Umbilical cord (tissue), 2 donors: ENCODE results near the gene CHDH. TPM values are rescaled to one million over a fixed set of nuclear protein-coding genes. Genes with fewer than 3 reads are reported as not detected.

ENCODE experiments used
- DNase-seq: peaks from one replicate; pipeline ENCODE4 v3.0.0-alpha.2; 2015; ENCODE audit warnings: low spot score
- total RNA-seq: library from RNA; depleted of rRNA; stranded (reverse); fragments of >200 nt; gene quantifications from one replicate; pipeline ENCODE4 v1.2.3, GENCODE V29; 2014; ENCODE audit warnings: low replicate concordance; ENCODE audit not compliant: insufficient read depth

Gene CHDH, protein sequence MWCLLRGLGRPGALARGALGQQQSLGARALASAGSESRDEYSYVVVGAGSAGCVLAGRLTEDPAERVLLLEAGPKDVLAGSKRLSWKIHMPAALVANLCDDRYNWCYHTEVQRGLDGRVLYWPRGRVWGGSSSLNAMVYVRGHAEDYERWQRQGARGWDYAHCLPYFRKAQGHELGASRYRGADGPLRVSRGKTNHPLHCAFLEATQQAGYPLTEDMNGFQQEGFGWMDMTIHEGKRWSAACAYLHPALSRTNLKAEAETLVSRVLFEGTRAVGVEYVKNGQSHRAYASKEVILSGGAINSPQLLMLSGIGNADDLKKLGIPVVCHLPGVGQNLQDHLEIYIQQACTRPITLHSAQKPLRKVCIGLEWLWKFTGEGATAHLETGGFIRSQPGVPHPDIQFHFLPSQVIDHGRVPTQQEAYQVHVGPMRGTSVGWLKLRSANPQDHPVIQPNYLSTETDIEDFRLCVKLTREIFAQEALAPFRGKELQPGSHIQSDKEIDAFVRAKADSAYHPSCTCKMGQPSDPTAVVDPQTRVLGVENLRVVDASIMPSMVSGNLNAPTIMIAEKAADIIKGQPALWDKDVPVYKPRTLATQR
- total RNA-seq = 0.48 TPM

- peak; percentile 29 for DNase-seq
Measured at GRCh38 chr3:53846134-53846850, at the start of gene CHDH, which contains the start of gene IL17RB. TSS of gene CHDH (minus strand) at chr3:53846419. CDS start at chr3:53824008, 22,411 bp downstream. TSS of gene IL17RB (plus strand) at chr3:53846568. CDS start at chr3:53846589, 21 bp downstream.

DNA sequence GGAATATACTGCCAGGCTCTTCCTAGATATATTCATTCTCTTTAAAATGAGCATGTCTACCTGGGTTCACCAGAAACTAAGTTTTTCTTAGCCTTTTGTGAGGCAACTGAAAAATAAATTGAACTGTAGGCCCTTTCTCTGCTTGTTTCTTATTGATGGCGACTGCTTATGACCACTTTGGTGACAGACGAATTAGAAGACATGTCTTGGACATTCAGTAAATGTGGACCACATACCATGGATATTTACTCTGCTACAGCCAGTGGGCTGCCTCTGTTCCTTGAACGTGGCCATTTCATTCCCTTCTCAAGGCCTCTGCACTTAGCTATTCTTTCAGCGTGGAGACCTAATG, 46.0 kb upstream of the CHDH start:
- no peak for DNase-seq

DNA sequence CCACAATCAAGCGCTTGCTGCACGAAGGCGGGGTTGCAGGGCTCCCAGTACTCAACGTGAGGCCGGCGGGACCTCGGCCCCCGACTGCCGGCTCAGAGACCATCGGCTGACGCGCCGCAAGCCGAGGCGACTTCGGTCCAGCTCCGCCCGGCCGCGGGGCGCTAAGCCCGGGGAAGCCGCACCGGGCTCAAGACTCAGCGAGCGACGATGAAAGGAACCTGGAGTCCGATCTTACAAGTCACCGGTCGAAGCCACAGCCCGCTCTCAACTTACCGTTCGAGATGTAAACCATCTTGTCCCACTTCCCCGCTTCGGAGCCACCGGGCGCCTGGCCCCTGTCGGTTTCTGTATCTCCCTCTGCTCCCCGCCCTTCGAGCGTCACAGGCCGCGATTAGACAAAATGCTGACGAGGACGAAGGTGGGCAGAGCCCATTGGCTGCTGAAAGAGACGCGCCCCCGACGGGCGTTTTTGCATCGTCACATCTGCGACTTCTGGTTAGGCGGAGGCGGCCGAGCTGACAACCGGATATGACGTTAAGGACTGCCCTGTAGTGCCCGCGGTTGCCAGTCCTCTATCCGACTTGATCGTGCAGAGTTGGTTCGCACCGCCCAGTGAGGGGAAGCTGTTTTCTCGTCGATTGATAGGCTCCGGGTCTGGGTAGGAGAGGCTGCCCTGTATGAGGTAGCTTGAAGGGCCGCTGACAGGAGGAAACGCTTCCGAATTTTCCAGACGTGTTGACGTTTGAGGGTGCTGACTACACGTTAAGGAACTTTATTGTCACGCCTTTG, 45.5 kb upstream of the CHDH start, which contains the start of gene SELENOK:
TSS of gene SELENOK (minus strand) at position 363 of the 789 bp plus-strand sequence.
- peak; percentile 100 for DNase-seq

DNA sequence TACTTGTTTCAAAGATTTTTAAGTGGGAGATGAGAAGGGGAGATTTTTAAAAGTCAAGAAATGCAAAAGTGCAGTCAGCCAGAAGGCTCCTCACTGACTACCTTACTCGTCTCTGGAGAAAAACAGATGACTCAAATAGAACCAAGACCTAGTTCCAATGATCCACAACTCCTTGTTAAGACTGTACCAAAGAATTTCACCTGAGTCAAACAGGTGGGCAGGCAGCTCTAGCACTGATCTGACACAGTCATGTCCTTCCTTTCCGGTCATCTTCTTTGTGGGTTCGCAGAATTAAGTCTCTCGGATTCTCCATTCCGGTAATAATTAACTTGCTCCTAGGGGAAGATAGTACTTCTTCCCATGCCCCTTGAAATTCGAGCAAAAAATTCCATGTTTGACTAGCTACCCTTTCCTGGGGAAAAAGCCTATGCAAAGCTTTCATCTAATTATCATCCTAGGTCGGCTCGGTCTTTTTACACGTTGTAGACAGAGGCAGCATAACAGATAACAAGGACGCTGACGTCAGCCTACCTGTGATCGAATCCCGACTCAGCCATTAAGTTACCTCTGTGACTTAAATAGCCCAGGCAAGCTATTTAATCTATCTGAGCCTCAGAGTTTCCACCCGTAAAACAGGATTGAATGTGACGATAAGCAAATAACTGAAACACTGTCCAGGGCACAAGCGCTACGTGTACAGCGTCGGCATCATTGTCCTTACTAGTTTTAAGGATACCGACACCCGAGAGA, 44.7 kb upstream of the CHDH start:
- peak; percentile 30 for DNase-seq

GRCh38 chr3:53888232-53888631, 42.0 kb upstream of the CHDH start:
- DNase-seq = no peak

DNA sequence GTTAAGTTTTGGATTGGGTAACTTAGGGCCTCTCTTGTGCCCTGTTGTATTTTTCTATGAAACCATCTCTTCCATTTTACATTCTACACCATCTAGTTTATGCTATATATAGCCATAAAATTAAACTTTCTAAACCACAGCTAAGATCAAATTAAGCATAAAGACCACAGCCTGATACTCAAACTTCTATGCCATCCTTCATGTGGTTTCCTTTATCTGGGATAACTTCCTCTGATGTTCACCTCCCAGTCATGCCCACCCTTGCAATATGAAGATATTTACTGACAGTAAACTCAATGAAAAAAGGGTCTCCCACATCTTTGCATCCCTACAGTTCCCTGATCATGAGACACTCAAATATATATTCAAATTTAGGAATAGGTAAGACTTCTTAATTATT, 41.2 kb upstream of the CHDH start:
- no peak for DNase-seq

- no peak for DNase-seq
Measured at GRCh38 chr3:53885239-53885638, 39.0 kb upstream of the CHDH start.

GRCh38 chr3:53884623-53885022, 38.4 kb upstream of the CHDH start:
- no peak for DNase-seq

- no peak for DNase-seq
Measured at GRCh38 chr3:53883008-53883407, 36.8 kb upstream of the CHDH start.

GRCh38 chr3:53881691-53882593, 35.7 kb upstream of the CHDH start, which contains the start of gene ACTR8:
TSS of gene ACTR8 (minus strand) at chr3:53882152. CDS start at chr3:53882101, 51 bp downstream.
- DNase-seq = peak; percentile 93

DNA sequence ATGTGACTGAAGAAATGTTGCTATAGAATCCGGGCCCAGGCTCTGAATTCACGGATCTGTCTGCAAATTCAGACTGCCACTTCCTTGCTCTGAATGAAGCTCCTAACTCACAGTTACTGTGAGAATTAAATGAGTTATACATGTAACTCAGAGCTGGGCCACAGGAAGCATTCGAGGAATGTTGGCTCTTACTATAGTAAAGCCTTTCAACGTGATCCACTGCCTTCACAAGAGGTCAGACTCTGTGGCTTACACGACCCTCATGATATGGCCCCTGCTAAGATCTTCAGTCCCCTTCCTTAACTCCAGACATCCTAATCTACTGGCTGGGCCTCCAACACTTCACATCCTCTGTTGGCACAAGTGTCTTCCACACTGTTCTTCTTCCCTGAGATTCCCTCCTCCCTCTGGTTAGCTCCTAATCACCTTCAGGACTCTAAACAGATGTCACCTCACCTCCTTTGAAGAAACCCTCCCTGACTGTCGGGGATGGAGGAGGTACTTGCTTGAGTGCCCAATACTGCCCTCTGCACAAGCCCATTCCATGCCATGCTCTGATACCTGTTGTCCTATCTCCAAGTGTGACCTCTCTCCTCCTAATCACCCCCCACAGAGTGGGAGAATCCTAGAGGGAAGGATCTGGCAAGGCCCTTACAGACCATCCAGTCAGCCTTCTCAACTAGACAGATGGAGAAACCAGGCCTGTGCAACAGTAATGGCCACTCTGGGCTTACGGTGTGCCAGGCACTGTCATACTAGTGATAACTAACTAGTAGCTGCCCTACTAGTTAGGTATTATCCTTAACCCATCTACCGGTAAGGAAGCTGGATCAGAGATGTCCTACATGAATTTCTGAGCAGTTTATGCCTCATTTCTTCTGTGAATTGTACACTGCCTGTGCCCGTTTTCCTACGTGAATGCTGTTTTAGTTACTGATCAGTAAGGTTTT, 34.5 kb upstream of the CHDH start:
- DNase-seq = peak; percentile 17

DNA sequence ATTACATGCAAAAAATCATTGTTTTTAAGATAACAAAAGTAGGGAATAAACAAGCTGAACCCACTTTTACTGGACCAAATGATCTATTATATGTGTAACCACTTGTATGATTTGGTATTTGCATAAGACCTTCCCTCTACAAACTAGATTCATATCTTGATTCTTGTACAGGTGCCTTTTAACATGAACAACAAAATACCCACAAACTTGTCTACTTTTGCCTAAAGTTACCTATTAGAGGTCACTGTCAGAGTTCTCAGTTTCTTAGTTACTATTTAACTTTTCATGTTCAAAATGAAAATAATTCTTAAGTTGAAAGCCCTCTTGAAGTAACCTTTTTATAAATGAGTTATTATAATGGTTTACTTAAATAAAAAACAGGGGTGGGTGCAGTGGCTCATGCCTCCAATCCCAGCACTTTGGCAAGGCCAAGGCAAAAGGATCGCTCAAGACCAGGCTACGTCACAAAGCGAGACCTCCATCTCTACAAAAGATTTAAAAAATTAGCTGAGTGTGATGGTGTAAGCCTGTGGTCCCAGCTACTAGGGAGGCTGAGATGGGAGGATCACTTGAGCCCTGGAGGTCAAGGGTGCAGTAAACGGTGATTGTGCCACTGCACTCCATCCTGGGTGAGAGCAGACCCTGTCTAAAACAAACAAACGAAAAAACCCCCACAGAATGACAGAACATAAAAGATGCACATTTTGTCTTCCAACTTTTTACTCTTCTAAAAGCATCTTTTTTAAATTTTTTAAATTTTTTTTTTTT, 19.7 kb upstream of the CHDH start:
- DNase-seq = no peak

DNA sequence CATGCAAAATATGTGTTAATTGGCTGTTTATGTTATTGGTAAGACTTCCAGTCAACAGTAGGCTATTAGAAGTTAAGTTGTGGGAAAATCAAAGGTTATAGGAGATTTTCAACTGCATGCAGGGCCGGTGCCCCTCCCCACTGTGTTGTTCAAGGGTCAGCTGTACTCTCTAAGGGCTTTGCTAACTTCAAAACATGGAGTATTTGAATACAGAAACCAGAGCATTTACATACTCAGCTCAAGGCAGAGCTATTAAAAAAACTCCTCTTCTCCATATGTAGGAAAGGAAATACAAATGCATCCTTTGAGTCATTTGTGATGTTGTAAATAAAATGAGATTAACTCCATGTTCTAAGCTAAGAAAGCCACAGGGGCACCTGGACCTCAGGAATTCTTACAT, 16.9 kb upstream of the CHDH start:
- DNase-seq = no peak

DNA sequence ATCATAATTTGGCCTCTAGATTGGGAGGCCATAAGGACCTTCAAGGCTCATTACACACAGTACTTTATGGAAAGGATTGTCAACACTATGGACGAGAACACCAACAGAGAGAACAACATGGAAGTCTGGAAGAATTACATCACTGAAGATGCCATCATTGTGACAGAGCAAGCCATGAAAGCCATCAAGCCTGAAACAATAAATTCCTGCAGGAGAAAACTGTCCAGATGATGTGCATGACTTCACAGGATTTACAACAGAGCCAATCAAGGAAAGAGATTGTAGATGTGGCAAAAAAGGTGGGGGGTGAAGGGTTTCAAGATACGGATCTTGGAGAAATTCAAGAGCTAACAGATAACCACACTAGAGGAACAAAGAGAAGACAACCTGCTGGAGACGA, 16.0 kb upstream of the CHDH start:
- no peak for DNase-seq

GRCh38 chr3:53860196-53860595, 14.0 kb upstream of the CHDH start:
- no peak for DNase-seq

DNA sequence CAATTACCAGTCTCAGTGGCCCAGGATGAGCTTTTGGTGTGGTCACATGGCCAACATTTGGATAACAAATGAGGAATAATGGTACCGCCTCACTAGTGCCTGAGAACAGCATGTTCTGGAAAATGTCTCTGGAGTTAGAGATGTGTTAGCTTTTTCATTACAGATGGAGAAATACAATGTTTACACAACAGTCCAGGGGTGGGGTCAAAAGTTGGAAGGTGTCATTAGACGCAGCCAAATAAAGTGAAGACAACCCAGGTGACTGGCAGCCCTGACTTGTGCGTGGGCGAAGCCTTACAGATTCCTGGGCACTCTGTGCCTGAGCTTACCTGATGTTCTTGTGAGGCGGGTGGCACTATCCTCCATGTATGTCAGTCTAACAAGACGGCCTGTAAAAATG, 13.0 kb upstream of the CHDH start:
- DNase-seq = no peak

GRCh38 chr3:53858096-53858741, 12.0 kb upstream of the CHDH start:
- no peak for DNase-seq
